H9 (cell line): ENCODE data around the gene ANKRD13A. TPM values are rescaled to one million over a fixed set of nuclear protein-coding genes. Genes with fewer than 3 reads are reported as not detected.

Experiments used
- DNase-seq: peaks from one replicate; pipeline ENCODE4 v3.0.0-alpha.2; 2017
- H2AFZ ChIP-seq: one replicate; pipeline ENCODE4 v1.6.1; 2013; ENCODE audit warnings: mild to moderate bottlenecking, low read length, control low read depth, moderate library complexity
- H2AK5ac ChIP-seq: 2 replicates; pipeline ENCODE4 v1.6.1; 2013; ENCODE audit warnings: low read length, control low read depth, mixed read lengths; ENCODE audit not compliant: insufficient read length
- H2BK120ac ChIP-seq: one replicate; pipeline ENCODE4 v1.6.1; 2013; ENCODE audit warnings: low read depth, mild to moderate bottlenecking, low read length, control low read depth, inconsistent platforms; ENCODE audit not compliant: poor library complexity, severe bottlenecking
- H2BK12ac ChIP-seq: 2 replicates; pipeline ENCODE4 v1.6.1; 2013; ENCODE audit warnings: low read length, control low read depth, mixed read lengths, low read depth; ENCODE audit not compliant: insufficient read length
- H2BK15ac ChIP-seq: 2 replicates; pipeline ENCODE4 v1.6.1; 2013; ENCODE audit warnings: low read depth, low read length, control low read depth
- H2BK20ac ChIP-seq: one replicate; pipeline ENCODE4 v1.6.1; 2013; ENCODE audit warnings: low read depth, mild to moderate bottlenecking, low read length, control low read depth, inconsistent platforms; ENCODE audit not compliant: poor library complexity, severe bottlenecking
- H2BK5ac ChIP-seq: 2 replicates; pipeline ENCODE4 v1.6.1; 2013; ENCODE audit warnings: low read length, control low read depth, mixed read lengths; ENCODE audit not compliant: insufficient read length
- H3K14ac ChIP-seq: 2 replicates; pipeline ENCODE4 v1.6.1; 2013; ENCODE audit warnings: low read length, control low read depth; ENCODE audit not compliant: insufficient read depth
- H3K18ac ChIP-seq: 2 replicates; pipeline ENCODE4 v1.6.1; 2013; ENCODE audit warnings: low read depth, mild to moderate bottlenecking, mixed read lengths, low read length, control low read depth; ENCODE audit not compliant: insufficient read length
- H3K23ac ChIP-seq: 2 replicates; pipeline ENCODE4 v1.6.1; 2013; ENCODE audit warnings: low read length, control low read depth, mixed read lengths, low read depth; ENCODE audit not compliant: insufficient read length
- H3K23me2 ChIP-seq: 2 replicates; pipeline ENCODE4 v1.6.1; 2013; ENCODE audit warnings: low read depth, mild to moderate bottlenecking, mixed read lengths, low read length, control low read depth; ENCODE audit not compliant: insufficient read length, poor library complexity, severe bottlenecking
- H3K27ac ChIP-seq: 2 replicates; pipeline ENCODE4 v1.5.1; 2013; ENCODE audit warnings: low read length, control low read depth, mixed read lengths, low read depth; ENCODE audit not compliant: insufficient read length
- H3K27me3 ChIP-seq: 2 replicates; pipeline ENCODE4 v1.6.1; 2013; ENCODE audit warnings: low read length, control low read depth, inconsistent platforms; ENCODE audit not compliant: insufficient read depth
- H3K4ac ChIP-seq: 2 replicates; pipeline ENCODE4 v1.6.1; 2013; ENCODE audit warnings: low read depth, mild to moderate bottlenecking, control low read depth, inconsistent platforms, low read length, moderate library complexity
- H3K4me1 ChIP-seq: 2 replicates; pipeline ENCODE4 v1.6.1; 2013; ENCODE audit warnings: low read length, control low read depth, inconsistent platforms; ENCODE audit not compliant: insufficient read depth
- H3K4me2 ChIP-seq: 2 replicates; pipeline ENCODE4 v1.6.1; 2013; ENCODE audit warnings: low read length, control low read depth, mixed read lengths; ENCODE audit not compliant: insufficient read length, insufficient read depth
- H3K56ac ChIP-seq: 2 replicates; pipeline ENCODE4 v1.6.1; 2013; ENCODE audit warnings: low read depth, mild to moderate bottlenecking, mixed read lengths, low read length, control low read depth; ENCODE audit not compliant: insufficient read length
- H3K79me1 ChIP-seq: 2 replicates; pipeline ENCODE4 v1.6.1; 2013; ENCODE audit warnings: low read depth, mild to moderate bottlenecking, moderate library complexity, low read length, control low read depth, inconsistent platforms; ENCODE audit not compliant: insufficient read depth, poor library complexity, severe bottlenecking
- H3K79me2 ChIP-seq: 2 replicates; pipeline ENCODE4 v1.6.1; 2013; ENCODE audit warnings: low read length, control low read depth, inconsistent platforms; ENCODE audit not compliant: insufficient read depth
- H3K9ac ChIP-seq: 2 replicates; pipeline ENCODE4 v1.6.1; 2013; ENCODE audit warnings: low read length, control low read depth, mixed read lengths; ENCODE audit not compliant: insufficient read length; ENCODE audit errors: extremely low read depth
- H3K9me3 ChIP-seq: one replicate; pipeline ENCODE4 v1.6.1; 2013; ENCODE audit warnings: low read depth, low read length, inconsistent platforms; ENCODE audit not compliant: control insufficient read depth
- H3T11ph ChIP-seq: one replicate; pipeline ENCODE4 v1.6.1; 2013; ENCODE audit warnings: mild to moderate bottlenecking, low read length, control low read depth, inconsistent platforms
- H4K20me1 ChIP-seq: one replicate; pipeline ENCODE4 v1.6.1; 2013; ENCODE audit not compliant: control insufficient read depth, insufficient read length, insufficient read depth
- H4K5ac ChIP-seq: 2 replicates; pipeline ENCODE4 v1.6.1; 2013; ENCODE audit warnings: low read depth, mild to moderate bottlenecking, mixed read lengths, low read length, control low read depth; ENCODE audit not compliant: insufficient read length
- H4K8ac ChIP-seq: replicated peaks from 2 replicates; pipeline ENCODE4 v1.6.1; 2013; ENCODE audit warnings: low read length, control low read depth, mixed read lengths, low read depth; ENCODE audit not compliant: insufficient read length
- H4K91ac ChIP-seq: 2 replicates; pipeline ENCODE4 v1.6.1; 2013; ENCODE audit warnings: low read depth, mild to moderate bottlenecking, moderate library complexity, mixed read lengths, low read length, control low read depth; ENCODE audit not compliant: insufficient read length
- H3K27ac Mint-ChIP-seq, 3 experiments: 2 replicates in 2 of 3; 3 replicates in 1 of 3; pipeline ENCODE4 v1.8.0; 2020 to 2021; ENCODE audit warnings: mixed read lengths in 3 of 3, mild to moderate bottlenecking in 1 of 3, moderate library complexity in 1 of 3
- H3K27me3 Mint-ChIP-seq: 2 replicates; pipeline ENCODE4 v1.8.0; 2021; ENCODE audit warnings: low read depth, mild to moderate bottlenecking, moderate library complexity, mixed read lengths
- H3K36me3 Mint-ChIP-seq, 3 experiments: 2 replicates in 2 of 3; 3 replicates in 1 of 3; pipeline ENCODE4 v1.8.0; 2020 to 2021; ENCODE audit warnings: low read depth in 3 of 3, mixed read lengths in 3 of 3; ENCODE audit not compliant: insufficient read depth in 1 of 3
- H3K4me1 Mint-ChIP-seq, 2 experiments: 2 replicates each; pipeline ENCODE4 v1.8.0; 2020; ENCODE audit warnings: mixed read lengths in 2 of 2
- H3K4me3 Mint-ChIP-seq, 2 experiments: 2 replicates in 1 of 2; 3 replicates in 1 of 2; pipeline ENCODE4 v1.8.0; 2020 to 2021; ENCODE audit warnings: mild to moderate bottlenecking in 2 of 2, mixed read lengths in 2 of 2, moderate library complexity in 1 of 2
- H3K9me3 Mint-ChIP-seq, 2 experiments: 2 replicates in 1 of 2; 3 replicates in 1 of 2; pipeline ENCODE4 v1.8.0; 2020; ENCODE audit warnings: mild to moderate bottlenecking in 2 of 2, mixed read lengths in 2 of 2, moderate library complexity in 1 of 2
- WGBS: extraction: QIAGEN DNeasy Blood & Tissue Kit; methylation state at CpG from one replicate; pipeline ENCODE4 v1.1.7; 2013; ENCODE audit warnings: missing lambda C conversion rate, low lambda C conversion rate, mixed read lengths; ENCODE audit not compliant: insufficient read length; ENCODE audit errors: extremely low coverage; 5-methylcytosine and 5-hydroxymethylcytosine counted together
- total RNA-seq: library from RNA; stranded (reverse); gene quantifications from 2 replicates; pipeline ENCODE4 v1.2.1, GENCODE V29; 2021
- TF ChIP-seq, protein P1 (sequence below): fragments of 200-600 bp; sonication (generic); conservative IDR thresholded peaks from 3 replicates; pipeline ENCODE4 v1.8.0; 2021; ENCODE audit warnings: antibody characterized with exemption, mild to moderate bottlenecking

ANKRD13A gene
- total RNA-seq, 1 experiment from 2014 or later = 18.0 TPM

DNA sequence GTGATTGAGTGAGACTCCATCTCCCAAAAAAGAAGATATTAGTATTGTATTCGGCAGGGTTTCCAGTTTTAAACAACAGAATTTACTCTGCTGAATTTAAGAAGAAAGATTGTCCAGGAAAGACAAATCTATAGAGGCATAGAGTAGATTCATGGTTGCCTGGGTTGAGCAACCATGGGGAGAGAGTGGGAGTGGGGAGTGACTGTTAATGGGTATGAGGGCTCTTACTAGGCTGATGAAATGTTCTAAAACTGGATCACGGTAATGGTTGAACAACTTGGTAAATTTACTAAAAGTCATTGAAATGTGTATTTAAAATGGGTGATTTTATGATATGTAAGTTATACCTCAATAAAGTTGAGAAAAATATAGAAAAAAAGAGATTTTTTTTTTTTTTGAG, 63.0 kb downstream of the ANKRD13A start:
- no peaks in the 10 kb centered on the region for H3K9me3 ChIP-seq
- H2BK12ac ChIP-seq = no peak overlapping the region
- H3K23ac ChIP-seq = no peak overlapping the region
- no peaks in the 10 kb centered on the region for H3K23me2 ChIP-seq
- no peaks in the 10 kb centered on the region for H3K79me2 ChIP-seq
- Mint-ChIP-seq H3K27ac (no peak overlapping the region; a peak in 1 of 7 replicates), H3K9me3 (no peaks in the 10 kb centered on the region; a peak in 1 of 5 replicates), H3K4me1 (peaks cover 4 to 8% of the 10 kb centered on the region in 2 experiments), H3K4me3 (no peak overlapping the region), H3K36me3 (no peaks in the 10 kb centered on the region), H3K27me3 (peaks cover 3% of the 10 kb centered on the region)
- no peak overlapping the region for H4K91ac ChIP-seq
- no peak overlapping the region for H3K56ac ChIP-seq
- H2BK5ac ChIP-seq = no peak overlapping the region
- H3K18ac ChIP-seq = no peak overlapping the region
- TF ChIP-seq, protein P1, sequence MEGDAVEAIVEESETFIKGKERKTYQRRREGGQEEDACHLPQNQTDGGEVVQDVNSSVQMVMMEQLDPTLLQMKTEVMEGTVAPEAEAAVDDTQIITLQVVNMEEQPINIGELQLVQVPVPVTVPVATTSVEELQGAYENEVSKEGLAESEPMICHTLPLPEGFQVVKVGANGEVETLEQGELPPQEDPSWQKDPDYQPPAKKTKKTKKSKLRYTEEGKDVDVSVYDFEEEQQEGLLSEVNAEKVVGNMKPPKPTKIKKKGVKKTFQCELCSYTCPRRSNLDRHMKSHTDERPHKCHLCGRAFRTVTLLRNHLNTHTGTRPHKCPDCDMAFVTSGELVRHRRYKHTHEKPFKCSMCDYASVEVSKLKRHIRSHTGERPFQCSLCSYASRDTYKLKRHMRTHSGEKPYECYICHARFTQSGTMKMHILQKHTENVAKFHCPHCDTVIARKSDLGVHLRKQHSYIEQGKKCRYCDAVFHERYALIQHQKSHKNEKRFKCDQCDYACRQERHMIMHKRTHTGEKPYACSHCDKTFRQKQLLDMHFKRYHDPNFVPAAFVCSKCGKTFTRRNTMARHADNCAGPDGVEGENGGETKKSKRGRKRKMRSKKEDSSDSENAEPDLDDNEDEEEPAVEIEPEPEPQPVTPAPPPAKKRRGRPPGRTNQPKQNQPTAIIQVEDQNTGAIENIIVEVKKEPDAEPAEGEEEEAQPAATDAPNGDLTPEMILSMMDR = no peak
- no peak for DNase-seq
- H3T11ph ChIP-seq = no peak overlapping the region
- H3K27me3 ChIP-seq = no peaks in the 10 kb centered on the region
- H3K4ac ChIP-seq = no peak overlapping the region
- no peaks in the 10 kb centered on the region for H3K79me1 ChIP-seq
- no peaks in the 10 kb centered on the region for H4K20me1 ChIP-seq
- no peak overlapping the region for H4K8ac ChIP-seq
- H3K4me2 ChIP-seq = no peak overlapping the region
- no peak overlapping the region for H2BK120ac ChIP-seq
- H3K4me1 ChIP-seq = no peaks in the 10 kb centered on the region; the same call in 1 of the 2 replicates
- H3K14ac ChIP-seq = no peak overlapping the region
- WGBS = no CpG with 5 or more reads among the region's 2 CpGs
- no peak overlapping the region for H3K9ac ChIP-seq
- H2BK20ac ChIP-seq = no peak overlapping the region
- no peak overlapping the region for H2AK5ac ChIP-seq
- no peak overlapping the region for H2BK15ac ChIP-seq
- H3K27ac ChIP-seq = no peak overlapping the region
- H2AFZ ChIP-seq = no peak overlapping the region
- no peak overlapping the region for H4K5ac ChIP-seq
